ENCODE results near the gene PRELID3B.

The PRELID3B gene

DNA sequence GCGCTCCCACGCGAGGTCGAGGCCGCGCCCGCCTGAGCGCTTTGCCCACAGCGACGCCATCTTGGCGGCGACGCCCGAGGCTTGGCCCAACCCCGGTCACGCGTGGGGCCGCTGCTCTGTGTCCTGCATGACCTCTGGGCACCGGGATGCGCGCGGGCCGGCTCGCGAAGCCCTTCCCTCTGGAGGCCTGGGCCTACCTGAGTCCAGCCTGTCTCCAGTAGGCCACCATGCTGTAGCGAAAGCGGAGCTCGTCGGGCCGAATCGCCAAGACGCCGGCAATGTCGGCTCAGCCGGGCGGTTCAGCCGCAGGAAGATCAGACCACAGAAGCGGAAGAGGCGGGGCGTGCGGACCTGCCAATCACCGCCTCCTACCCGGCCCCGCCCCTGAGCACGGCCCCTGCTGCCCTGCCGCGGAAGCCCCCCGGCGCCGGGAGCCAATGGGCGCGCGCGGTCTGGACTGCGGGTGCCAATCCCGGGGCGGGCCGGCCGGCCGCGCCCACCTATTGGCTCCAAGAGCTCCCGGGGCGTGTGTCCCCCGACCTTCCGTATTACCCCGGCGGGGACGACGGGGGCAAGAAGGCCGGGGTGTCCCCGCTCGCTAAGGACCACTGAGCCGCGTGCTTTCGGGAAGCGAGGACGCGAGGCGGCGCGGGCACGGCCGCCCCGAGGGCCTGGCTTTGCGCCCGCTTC, 10.4 kb downstream of the PRELID3B start, which contains the start of gene ATP5F1E:
ATP5F1E (minus strand) TSS at position 313 of the 690 bp plus-strand sequence; CDS start at position 229, 84 bp downstream.
- Histone ChIP-seq H3K27me3 (ENCODE audit: insufficient read depth, low read length, poor library complexity, severe bottlenecking) (no peaks in the 10 kb centered on the region), H2AFZ (ENCODE audit: low read length) (peak within 1 kb of the TSS; percentile 58; the same call in 1 of the 2 replicates), H3K9me2 (replicated peaks; ENCODE audit: low read depth, low read length) (no peaks in the 10 kb centered on the region), H3K4me2 (ENCODE audit: low read depth, low read length, poor library complexity, severe bottlenecking) (peak within 1 kb of the TSS; percentile 76), H3K79me2 (ENCODE audit: insufficient read depth, low read length) (peaks cover 76% of the 10 kb centered on the region), H3F3A (ENCODE audit: low read depth) (no peaks in the 10 kb centered on the region; the same call in 1 of the 2 replicates), H3K9ac (ENCODE audit: low read depth, low read length, poor library complexity, severe bottlenecking) (peak within 1 kb of the TSS; percentile 80), H4K20me1 (ENCODE audit: insufficient read depth, low read length, poor library complexity, severe bottlenecking) (peaks cover 61% of the 10 kb centered on the region), H3K36me3 (ENCODE audit: insufficient read depth, low read length) (peaks cover 71% of the 10 kb centered on the region), H3K4me3 (ENCODE audit: low read length, poor library complexity, severe bottlenecking) (peak within 1 kb of the TSS; percentile 80), H3K9me3 (ENCODE audit: insufficient read depth, low read depth, low read length) (no peaks in the 10 kb centered on the region), H3K4me1 (ENCODE audit: insufficient read depth, low read length, poor library complexity, severe bottlenecking) (peaks cover 26% of the 10 kb centered on the region)
- TF ChIP-seq CTCF (conservative IDR thresholded peaks at IDR 0.05; ENCODE audit: low read length) = no peak
- TF ChIP-seq EZH2phosphoT487 (IDR thresholded peaks at IDR 0.05; ENCODE audit: borderline replicate concordance) = no peak

DNA sequence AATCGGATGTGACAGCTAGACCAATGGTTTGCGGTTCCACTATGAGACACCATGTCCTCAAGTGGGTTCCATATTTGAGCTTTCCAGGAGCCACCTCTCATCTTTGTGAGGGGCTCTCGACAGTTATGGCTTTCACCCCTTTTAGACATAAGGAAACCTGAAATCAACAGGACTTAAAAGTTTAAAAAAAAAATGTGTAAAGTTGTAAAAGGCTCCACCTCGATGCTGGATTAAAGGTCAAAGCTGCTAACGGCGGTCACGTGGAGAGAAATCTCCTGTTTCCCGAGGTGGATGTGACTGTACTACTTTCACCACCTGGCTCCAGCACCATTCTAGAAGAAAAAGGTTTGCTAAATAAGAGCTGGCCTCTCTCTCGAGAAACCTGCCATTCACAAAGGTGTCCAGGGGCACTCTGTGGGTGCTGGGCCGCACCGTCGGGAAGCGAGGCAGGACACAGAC, 11.0 kb downstream of the PRELID3B start:
- Histone ChIP-seq H3K9me3 (ENCODE audit: insufficient read depth, low read depth, low read length) (no peaks in the 10 kb centered on the region), H3K9ac (ENCODE audit: low read depth, low read length, poor library complexity, severe bottlenecking) (peak overlapping the region; percentile 80), H3F3A (ENCODE audit: low read depth) (no peaks in the 10 kb centered on the region; the same call in 1 of the 2 replicates), H3K4me3 (ENCODE audit: low read length, poor library complexity, severe bottlenecking) (peak overlapping the region; percentile 80), H3K36me3 (ENCODE audit: insufficient read depth, low read length) (peaks cover 71% of the 10 kb centered on the region), H3K9me2 (replicated peaks; ENCODE audit: low read depth, low read length) (no peaks in the 10 kb centered on the region), H3K79me2 (ENCODE audit: insufficient read depth, low read length) (peaks cover 73% of the 10 kb centered on the region), H4K20me1 (ENCODE audit: insufficient read depth, low read length, poor library complexity, severe bottlenecking) (peaks cover 55% of the 10 kb centered on the region), H2AFZ (ENCODE audit: low read length) (peak overlapping the region; percentile 58; the same call in 1 of the 2 replicates), H3K27me3 (ENCODE audit: insufficient read depth, low read length, poor library complexity, severe bottlenecking) (no peaks in the 10 kb centered on the region), H3K4me2 (ENCODE audit: low read depth, low read length, poor library complexity, severe bottlenecking) (peak overlapping the region; percentile 76), H3K4me1 (ENCODE audit: insufficient read depth, low read length, poor library complexity, severe bottlenecking) (peaks cover 20% of the 10 kb centered on the region)
- no peak for TF ChIP-seq CTCF (conservative IDR thresholded peaks at IDR 0.05; ENCODE audit: low read length)
- TF ChIP-seq EZH2phosphoT487 (IDR thresholded peaks at IDR 0.05; ENCODE audit: borderline replicate concordance) = no peak

GRCh38 chr20:59030911-59031563, 11.5 kb downstream of the PRELID3B start:
- no peaks in the 10 kb centered on the region for H3K9me2 ChIP-seq (replicated peaks; ENCODE audit: low read depth, low read length)
- H3K79me2 ChIP-seq (ENCODE audit: insufficient read depth, low read length) = peaks cover 73% of the 10 kb centered on the region
- H3K4me3 ChIP-seq (ENCODE audit: low read length, poor library complexity, severe bottlenecking) = peak overlapping the region; percentile 80
- H3K9ac ChIP-seq (ENCODE audit: low read depth, low read length, poor library complexity, severe bottlenecking) = peak overlapping the region; percentile 80
- H3K4me2 ChIP-seq (ENCODE audit: low read depth, low read length, poor library complexity, severe bottlenecking) = peak overlapping the region; percentile 76
- H4K20me1 ChIP-seq (ENCODE audit: insufficient read depth, low read length, poor library complexity, severe bottlenecking) = peaks cover 50% of the 10 kb centered on the region
- TF ChIP-seq CTCF (conservative IDR thresholded peaks at IDR 0.05; ENCODE audit: low read length) = no peak
- TF ChIP-seq EZH2phosphoT487 (IDR thresholded peaks at IDR 0.05; ENCODE audit: borderline replicate concordance) = no peak
- H3K9me3 ChIP-seq (ENCODE audit: insufficient read depth, low read depth, low read length) = no peaks in the 10 kb centered on the region
- H3F3A ChIP-seq (ENCODE audit: low read depth) = no peaks in the 10 kb centered on the region; the same call in 1 of the 2 replicates
- H3K4me1 ChIP-seq (ENCODE audit: insufficient read depth, low read length, poor library complexity, severe bottlenecking) = peaks cover 20% of the 10 kb centered on the region
- peaks cover 67% of the 10 kb centered on the region for H3K36me3 ChIP-seq (ENCODE audit: insufficient read depth, low read length)
- H2AFZ ChIP-seq (ENCODE audit: low read length) = no peak overlapping the region
- no peaks in the 10 kb centered on the region for H3K27me3 ChIP-seq (ENCODE audit: insufficient read depth, low read length, poor library complexity, severe bottlenecking)

Measured in Loucy (cell line).